ENCODE data around the gene FOXP1.

Gene FOXP1

DNA sequence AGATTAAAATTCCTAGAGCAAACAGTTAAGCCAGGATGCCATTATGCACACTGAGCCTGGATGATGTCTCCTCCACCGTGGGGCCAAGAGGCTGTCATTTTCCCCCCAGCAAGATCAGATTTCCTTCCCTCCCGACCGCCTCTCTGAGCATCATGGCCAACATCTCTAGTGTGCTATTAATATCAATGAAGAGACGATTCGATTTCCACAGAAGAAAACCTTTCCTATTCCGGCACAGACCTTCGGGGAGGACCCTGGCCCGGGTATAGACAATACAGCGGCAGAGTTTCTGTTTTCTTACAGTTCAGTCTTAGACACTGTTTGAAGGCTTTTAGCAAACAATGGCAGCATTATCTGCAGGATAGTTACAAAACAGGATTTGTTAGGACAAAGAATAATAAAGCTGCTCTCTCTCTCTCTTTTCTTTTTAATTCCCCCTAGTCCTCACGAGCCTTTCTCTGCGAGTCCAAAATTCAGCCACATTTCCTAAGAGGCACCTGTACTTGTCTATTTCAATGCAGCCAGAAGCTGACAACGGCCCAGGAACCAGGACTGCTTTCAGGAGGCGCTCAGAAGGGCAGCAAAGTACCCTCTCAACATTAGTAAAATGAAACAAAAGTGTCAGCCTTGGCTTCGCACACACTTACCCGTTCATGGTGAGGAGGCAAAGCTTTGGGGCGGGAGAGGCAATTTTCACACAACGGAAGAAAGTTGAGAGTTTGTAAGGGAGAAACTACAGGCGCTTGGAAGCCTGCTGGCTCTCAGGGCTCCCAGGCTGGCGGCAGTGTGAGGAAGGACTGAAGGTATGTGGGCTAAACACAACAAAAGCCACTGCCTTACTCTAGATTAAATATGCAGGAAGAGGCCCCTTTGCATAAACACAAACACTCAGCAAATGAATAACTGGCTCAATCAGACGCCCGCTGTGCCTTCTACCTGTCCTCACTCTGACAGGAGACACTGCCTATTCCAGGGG, 278.0 kb downstream of the FOXP1 start:
- Histone ChIP-seq H3K4me1 (no peaks in the 10 kb centered on the region), H3K36me3 (no peaks in the 10 kb centered on the region), H3K4me3 (ENCODE audit: low read depth, low read length) (no peak overlapping the region), H3K9me3 (no peaks in the 10 kb centered on the region), H3K27me3 (no peaks in the 10 kb centered on the region)
- DNase-seq = no peak
- TF ChIP-seq, protein P1, sequence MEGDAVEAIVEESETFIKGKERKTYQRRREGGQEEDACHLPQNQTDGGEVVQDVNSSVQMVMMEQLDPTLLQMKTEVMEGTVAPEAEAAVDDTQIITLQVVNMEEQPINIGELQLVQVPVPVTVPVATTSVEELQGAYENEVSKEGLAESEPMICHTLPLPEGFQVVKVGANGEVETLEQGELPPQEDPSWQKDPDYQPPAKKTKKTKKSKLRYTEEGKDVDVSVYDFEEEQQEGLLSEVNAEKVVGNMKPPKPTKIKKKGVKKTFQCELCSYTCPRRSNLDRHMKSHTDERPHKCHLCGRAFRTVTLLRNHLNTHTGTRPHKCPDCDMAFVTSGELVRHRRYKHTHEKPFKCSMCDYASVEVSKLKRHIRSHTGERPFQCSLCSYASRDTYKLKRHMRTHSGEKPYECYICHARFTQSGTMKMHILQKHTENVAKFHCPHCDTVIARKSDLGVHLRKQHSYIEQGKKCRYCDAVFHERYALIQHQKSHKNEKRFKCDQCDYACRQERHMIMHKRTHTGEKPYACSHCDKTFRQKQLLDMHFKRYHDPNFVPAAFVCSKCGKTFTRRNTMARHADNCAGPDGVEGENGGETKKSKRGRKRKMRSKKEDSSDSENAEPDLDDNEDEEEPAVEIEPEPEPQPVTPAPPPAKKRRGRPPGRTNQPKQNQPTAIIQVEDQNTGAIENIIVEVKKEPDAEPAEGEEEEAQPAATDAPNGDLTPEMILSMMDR (IDR thresholded peaks at IDR 0.05; ENCODE audit: low read depth, low read length) = no peak

DNA sequence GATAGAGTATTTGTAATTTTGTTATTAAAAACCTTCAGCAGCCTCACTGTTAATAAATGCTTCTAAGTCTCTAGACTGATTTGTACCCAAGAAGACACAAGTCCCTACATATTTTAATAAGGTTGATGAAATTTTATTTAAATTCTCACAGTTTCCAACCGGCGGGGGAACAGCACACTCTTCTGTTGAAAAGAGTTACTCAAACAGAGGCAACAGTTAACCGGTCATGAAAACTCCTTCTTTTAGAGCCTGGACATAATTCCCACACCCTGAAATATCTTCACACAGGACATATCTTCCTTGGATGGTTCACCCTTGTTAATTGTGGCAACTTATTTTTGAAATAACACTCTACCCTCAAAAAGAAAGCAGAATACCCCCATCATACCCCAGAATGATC, 278.8 kb downstream of the FOXP1 start:
- Histone ChIP-seq H3K36me3 (no peaks in the 10 kb centered on the region), H3K4me3 (ENCODE audit: low read depth, low read length) (no peak overlapping the region), H3K4me1 (no peaks in the 10 kb centered on the region), H3K9me3 (no peaks in the 10 kb centered on the region), H3K27me3 (no peaks in the 10 kb centered on the region)
- TF ChIP-seq, protein P1 (IDR thresholded peaks at IDR 0.05; ENCODE audit: low read depth, low read length) = no peak
- no peak for DNase-seq

DNA sequence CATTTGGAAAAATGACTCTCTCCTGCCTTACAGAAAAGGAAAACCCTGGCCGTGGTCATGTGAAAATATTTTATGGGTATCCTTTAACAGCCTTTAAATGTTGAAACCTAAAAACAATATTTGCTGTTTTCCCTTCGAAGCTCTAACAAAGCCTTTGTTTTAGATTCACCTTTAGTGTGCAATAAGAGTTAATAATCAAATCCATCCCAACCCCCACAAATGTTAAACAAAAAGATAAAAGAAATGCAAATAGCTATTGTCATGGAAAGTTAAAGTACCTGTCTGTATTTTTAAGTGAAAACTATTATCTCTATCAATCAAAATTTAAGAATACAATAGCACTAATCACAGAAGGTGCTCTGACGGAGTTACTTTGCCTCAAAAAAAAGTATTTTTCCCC, 279.3 kb downstream of the FOXP1 start:
- DNase-seq = no peak
- Histone ChIP-seq H3K9me3 (no peaks in the 10 kb centered on the region), H3K27me3 (no peaks in the 10 kb centered on the region), H3K4me1 (no peaks in the 10 kb centered on the region), H3K4me3 (ENCODE audit: low read depth, low read length) (no peak overlapping the region), H3K36me3 (no peaks in the 10 kb centered on the region)
- TF ChIP-seq, protein P1 (IDR thresholded peaks at IDR 0.05; ENCODE audit: low read depth, low read length) = no peak

DNA sequence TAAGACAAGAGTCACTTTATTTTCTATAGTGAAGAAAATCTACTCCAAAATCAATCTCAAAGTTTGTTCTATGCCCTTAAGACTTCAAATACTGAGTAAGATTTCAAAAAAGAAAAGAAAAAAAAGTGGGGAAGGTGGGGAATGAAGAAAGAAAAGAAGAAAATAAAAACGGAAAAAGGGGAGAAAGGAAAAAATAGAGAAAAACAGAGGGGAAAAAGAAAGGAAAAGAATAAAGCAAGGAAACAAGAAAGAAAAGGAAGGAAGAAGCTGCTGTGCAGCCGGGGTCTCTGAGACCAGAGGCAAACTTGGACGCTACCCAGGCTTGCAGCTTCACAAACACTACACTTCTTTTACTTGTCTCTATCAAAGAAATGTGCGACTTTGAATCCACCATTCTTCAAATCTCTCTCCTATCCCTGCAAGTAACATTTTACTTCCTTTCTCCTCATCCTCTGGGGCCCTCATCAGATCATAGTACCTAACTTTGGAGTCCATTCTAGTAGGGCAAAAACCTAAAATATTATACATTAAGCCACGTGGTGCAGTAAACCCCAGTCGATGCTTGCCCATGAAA, 279.8 kb downstream of the FOXP1 start:
- no peaks in the 10 kb centered on the region for H3K4me1 ChIP-seq
- H3K27me3 ChIP-seq = no peaks in the 10 kb centered on the region
- no peak overlapping the region for H3K4me3 ChIP-seq (ENCODE audit: low read depth, low read length)
- H3K9me3 ChIP-seq = no peaks in the 10 kb centered on the region
- DNase-seq = no peak
- no peaks in the 10 kb centered on the region for H3K36me3 ChIP-seq
- TF ChIP-seq, protein P1 (IDR thresholded peaks at IDR 0.05; ENCODE audit: low read depth, low read length) = no peak

DNA sequence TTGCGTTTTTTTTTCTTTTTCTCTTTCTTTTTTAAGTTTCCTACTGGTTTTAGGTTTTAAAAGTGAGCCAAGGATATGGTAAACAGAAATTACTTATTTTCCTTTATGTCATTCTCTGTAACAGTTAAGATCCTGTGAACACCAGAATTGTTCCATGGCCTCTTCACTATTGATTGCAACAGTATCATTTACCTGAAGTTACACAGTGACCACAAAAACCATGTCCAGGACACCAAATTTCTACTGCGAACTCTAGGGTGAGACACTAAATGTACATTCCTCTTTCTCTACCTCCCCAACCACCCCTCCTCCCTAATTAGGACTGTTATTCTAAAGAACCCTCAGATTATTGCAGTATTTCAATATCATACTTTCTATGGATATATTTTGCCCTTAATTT, 280.9 kb downstream of the FOXP1 start:
- H3K27me3 ChIP-seq = no peaks in the 10 kb centered on the region
- H3K36me3 ChIP-seq = no peaks in the 10 kb centered on the region
- H3K4me1 ChIP-seq = no peaks in the 10 kb centered on the region
- H3K9me3 ChIP-seq = no peaks in the 10 kb centered on the region
- no peak overlapping the region for H3K4me3 ChIP-seq (ENCODE audit: low read depth, low read length)
- TF ChIP-seq, protein P1 (IDR thresholded peaks at IDR 0.05; ENCODE audit: low read depth, low read length) = no peak
- DNase-seq = no peak

DNA sequence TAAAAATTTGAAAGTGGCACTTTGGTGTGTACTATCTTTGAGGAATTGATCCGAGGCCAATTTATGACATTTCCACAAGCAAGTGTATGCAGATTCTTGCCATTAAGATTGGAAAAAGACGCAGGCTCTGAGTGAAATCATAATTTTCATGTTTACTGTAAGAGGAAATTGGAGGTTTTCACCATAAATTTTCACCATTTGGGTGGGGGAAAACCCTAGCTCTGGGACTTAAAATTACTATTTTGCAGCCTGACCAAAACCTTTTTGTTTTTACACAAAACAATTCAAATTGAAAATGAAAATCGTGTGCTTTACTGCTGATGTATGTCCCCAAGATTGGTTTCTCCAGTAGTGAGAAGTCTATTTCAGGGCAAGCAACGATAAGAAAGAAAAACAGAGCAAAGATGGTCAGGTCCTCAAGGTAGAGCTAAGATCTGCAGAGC, 282.6 kb downstream of the FOXP1 start:
- Histone ChIP-seq H3K4me3 (ENCODE audit: low read depth, low read length) (no peak overlapping the region), H3K36me3 (no peaks in the 10 kb centered on the region), H3K9me3 (no peaks in the 10 kb centered on the region), H3K4me1 (no peaks in the 10 kb centered on the region), H3K27me3 (no peaks in the 10 kb centered on the region)
- DNase-seq = no peak
- TF ChIP-seq, protein P1 (IDR thresholded peaks at IDR 0.05; ENCODE audit: low read depth, low read length) = no peak

Data from BE2C (cell line).